DLD1 (cell line): ENCODE measurements around the gene TRHDE.
"Not testable (repeated sequence)": the region's sequence is repeated elsewhere in the genome, so short reads cannot be mapped to it uniquely, and the experiment has no call there.

Experiments used
- in situ Hi-C: cut with HindIII; loops from 2 replicates; pipeline ENCODE4 v1.10.0; 2017; ENCODE audit warnings: low sequenced_read_pairs

Gene TRHDE

GRCh38 chr12:72586456-72586855 lies 314.3 kb downstream of the TRHDE start:
- in situ Hi-C loops: no loop called here

DNA sequence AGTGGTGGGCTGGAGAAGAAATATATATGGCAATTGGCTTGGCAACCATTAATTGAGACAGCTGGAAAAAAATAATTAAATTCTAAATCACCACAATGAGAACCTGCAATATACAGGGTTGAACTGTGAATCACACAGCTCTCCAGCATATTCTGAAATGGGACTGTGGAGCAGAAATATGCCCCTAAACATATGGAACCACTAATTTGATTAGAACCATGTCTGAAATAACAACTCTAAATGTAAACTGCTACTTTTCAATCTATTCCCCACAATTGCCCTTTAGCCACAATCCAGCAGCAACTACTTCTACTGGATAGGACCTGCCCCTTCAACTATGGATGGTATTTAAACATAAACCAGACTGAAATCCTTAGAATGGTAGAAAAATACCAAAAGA lies 330.4 kb downstream of the TRHDE start:
- in situ Hi-C loops: no loop called here

DNA sequence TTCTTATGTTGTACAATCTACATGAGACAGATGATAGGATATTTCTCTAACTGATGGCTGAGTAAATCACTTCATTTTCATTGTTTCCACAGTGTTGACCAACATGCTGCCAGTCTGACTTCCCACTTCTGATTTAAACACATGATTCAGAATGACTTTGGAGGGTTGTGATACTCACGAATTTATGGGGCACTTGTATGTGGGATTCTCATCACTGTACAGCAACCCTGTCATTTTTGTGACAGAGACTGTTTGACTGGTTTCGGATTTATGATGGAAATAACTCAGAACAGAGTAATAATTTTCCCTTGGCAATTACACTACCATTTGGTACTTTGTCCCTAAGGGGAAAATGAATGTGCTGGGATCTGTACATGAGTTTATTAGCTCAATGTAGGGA lies 333.8 kb downstream of the TRHDE start:
- in situ Hi-C loops: no loop called here

- in situ Hi-C loops: no loop called here
Measured at GRCh38 chr12:72610342-72610741, 338.2 kb downstream of the TRHDE start.

- in situ Hi-C loops: no loop called here
Measured at GRCh38 chr12:72610854-72611358, 338.7 kb downstream of the TRHDE start.

DNA sequence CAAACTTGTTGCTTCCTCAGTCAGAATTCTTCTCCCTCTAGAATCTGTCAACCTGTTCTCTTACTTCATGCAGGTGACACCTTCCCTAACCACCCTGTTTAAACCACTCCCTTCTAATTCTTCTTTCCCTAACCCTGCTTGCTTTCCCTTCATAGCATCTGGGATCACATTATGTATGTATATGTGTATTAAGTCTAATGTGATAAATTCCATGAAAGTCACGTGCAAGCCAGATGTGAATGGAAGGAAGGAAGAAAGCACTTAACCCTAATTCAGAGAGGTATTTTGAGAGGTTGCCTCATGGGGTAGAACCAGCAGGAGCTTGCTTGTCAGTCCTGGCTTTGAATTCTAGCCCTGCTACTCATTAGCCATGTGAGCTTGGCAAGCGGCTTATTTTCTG lies 340.0 kb downstream of the TRHDE start:
- in situ Hi-C loops: no loop called here

- in situ Hi-C loops: loop anchor here (5.0 kb wide), 1 partner anchor 34 kb away; no protein-coding TSS in a partner anchor
Measured at GRCh38 chr12:72618764-72619163, 346.6 kb downstream of the TRHDE start.

DNA sequence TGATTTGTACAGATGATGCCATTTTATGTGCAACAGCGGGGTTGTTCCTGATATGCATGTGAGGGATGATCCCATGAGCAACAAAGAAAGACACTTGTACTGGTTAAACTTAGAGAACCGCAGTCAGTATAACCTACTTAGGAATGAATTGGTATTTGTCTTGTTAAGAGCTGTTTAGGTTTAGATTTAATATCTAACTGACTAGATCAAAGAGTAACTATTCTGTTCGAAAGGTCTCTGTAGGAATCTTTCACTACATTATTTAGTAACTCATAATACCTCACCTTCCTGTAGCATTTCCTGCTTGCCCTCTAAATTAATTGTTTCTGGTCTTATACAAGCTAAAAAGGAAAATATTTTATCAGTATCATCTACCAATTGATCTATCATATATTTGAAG lies 350.4 kb downstream of the TRHDE start:
- in situ Hi-C loops: no loop called here

GRCh38 chr12:72631926-72632685 lies 359.9 kb downstream of the TRHDE start:
- in situ Hi-C loops: no loop called here

DNA sequence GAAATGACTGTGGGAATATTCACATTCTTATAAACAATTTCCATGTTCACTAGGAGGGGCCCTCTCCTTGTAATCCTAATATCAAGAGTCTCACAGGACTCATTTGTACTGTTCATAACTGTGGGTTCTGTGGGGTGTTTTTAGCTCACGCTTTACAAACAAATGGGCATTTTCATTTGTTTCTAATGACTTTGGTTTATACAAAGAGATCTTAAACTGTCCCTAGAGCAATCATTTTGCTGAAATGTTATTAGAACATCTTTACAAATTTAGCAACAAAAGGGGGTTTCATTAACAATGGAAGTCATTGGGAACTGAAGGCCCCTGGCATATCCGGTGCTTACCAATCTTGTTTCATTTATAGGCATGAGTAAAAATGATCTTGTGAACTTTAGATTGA lies 370.5 kb downstream of the TRHDE start:
- in situ Hi-C loops: no loop called here

DNA sequence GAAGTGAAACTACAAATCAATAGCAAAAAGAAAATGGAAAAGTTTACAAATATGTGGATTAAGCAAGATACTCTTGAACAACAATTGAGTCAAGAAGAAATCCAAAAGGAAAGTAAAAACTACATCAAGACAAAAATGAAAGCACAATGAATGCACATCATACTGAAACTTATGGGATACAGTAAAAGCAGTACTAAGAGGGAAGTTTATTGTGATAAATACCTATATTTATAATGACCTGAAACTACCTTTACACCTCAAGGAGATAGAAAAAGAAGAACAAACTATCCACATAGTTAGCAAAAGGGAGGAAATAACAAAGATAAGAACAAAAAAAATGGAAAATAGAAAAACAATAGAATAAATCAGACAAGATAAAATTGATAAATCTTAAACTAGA lies 375.0 kb downstream of the TRHDE start:
- in situ Hi-C loops: no loop called here

DNA sequence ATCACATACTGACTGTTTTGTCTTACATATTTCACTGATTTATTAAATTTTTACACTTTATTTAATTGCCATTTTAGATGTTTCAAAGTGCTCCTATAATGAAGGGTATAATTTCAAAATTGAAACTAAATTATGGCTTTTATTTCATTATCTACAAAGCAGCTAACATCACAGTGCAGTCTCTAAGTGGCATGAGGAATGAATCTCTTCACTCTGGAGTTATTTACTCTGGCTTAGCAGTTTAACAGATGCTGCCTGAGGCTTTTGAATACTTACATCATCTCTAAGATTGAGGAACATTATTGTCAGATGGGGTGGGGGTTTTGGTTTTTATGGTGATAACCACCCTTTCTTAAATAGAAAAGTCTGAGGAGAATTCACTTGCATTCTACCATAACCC lies 386.4 kb downstream of the TRHDE start:
- in situ Hi-C loops: no loop called here

GRCh38 chr12:72660174-72660573 lies 388.0 kb downstream of the TRHDE start:
- in situ Hi-C loops: not testable (repeated sequence)

GRCh38 chr12:72673853-72674252 lies 401.7 kb downstream of the TRHDE start:
- in situ Hi-C loops: no loop called here

DNA sequence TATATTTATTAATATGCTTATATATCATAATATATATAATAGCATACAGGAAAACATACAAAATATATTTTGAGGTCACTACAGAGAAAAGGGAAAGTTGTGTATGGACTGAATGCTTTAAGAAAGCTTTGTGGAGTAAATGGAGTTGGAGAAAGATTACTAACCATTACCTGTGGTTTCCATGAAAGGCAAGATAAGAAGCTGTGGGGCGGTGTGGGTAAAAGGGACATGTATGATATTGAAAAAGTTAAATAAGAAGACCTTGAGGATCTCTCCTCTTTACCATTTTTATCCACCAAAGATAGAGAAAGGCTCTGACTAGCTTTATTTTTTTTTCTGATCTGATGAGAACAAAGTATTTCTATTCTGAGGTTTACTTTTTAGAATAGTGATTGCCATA lies 404.4 kb downstream of the TRHDE start:
- in situ Hi-C loops: no loop called here

DNA sequence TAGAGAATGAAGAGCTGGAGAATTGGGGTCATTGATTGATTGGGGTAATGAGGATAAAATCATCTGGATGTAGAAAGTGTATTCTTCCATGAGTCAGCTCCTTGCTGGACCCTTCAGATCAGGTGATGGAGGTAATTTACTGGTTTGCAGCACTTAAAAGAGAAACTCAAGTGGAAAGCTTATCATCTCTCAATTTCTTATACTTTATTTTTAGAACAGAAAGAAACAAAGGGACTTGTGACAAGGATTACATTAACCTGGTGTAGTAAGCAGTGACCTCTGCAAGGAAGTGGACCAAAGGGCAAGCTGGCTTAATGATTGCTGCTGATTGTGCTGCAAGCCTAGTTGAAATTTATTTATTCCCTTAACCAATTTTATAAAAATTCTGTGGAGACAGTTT lies 405.0 kb downstream of the TRHDE start:
- in situ Hi-C loops: no loop called here

DNA sequence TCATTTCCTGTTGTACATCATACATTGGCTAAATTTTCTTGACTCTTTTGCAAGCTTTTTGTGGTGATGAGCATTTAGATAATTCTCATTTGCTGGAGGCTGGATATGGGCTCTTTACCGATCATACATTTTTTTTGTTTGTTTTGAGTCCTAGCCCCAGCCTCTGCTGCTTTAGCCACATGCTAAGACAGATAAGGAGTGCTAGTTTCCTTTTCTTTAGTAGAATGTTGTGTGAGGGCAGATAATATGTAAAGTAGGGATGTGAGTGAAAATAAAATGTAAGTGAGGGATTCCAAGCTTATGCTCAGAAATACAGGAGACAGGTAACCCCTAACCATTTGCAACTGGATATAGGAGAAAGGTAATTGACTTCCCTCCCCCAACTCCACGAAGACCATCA lies 405.7 kb downstream of the TRHDE start:
- in situ Hi-C loops: no loop called here

GRCh38 chr12:72679147-72679757 lies 407.1 kb downstream of the TRHDE start:
- in situ Hi-C loops: no loop called here

- in situ Hi-C loops: no loop called here
Measured at GRCh38 chr12:72681028-72681427, 408.9 kb downstream of the TRHDE start.

DNA sequence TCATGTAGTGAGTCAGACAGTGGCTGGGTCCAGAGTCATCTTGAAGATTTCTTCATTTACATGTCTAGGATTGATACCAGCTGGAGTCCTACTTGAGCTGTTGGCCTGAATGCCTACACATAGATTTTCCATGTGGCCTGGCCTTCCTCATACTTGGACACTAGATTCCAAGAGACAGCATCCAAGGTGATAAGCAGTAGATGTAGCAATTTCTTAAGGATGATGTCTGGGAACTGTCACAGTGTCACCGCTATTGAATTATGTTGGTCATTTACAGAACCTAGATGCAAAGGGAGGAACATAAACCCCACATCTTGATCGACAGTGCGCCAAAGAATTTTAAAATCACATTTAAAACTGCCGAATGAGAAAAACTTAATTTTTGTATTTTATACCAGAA lies 412.3 kb downstream of the TRHDE start:
- in situ Hi-C loops: no loop called here

- in situ Hi-C loops: no loop called here
Measured at GRCh38 chr12:72692338-72692737, 420.2 kb downstream of the TRHDE start.

DNA sequence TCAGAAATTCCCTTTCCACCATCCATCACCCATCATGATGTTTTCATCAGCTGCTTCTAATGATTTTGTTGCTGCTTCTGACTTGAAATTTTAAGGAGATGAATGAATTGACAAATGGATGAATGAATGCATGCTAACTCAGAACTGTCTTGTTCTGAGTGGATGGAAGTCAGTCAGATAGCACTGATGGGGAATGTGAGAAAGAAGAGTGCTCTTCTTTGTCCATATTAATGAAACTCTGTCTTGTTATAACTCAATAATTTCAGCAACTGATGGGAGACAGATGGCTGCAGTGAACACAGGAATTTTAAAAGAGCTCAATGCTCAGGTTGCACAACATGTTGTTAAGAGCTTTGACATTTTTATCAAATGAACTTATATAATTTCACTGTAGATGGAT lies 422.0 kb downstream of the TRHDE start:
- in situ Hi-C loops: no loop called here
